K562 (cell line): ENCODE data around the gene SLC2A9. TPM values are rescaled to one million over a fixed set of nuclear protein-coding genes. Genes with fewer than 3 reads are reported as not detected.

Experiments
- BRF2 ChIP-seq: IDR thresholded peaks from 3 replicates; pipeline ENCODE4 v1.6.1; 2011; ENCODE audit warnings: borderline replicate concordance, mild to moderate bottlenecking; ENCODE audit not compliant: insufficient read length, insufficient read depth
- CEBPG ChIP-seq, 3 experiments: fragments of 200-800 bp in 1 of 3; sonication (Bioruptor generic) in 1 of 3; sonication (generic) in 1 of 3; formaldehyde crosslinking in 1 of 3; IDR thresholded peaks in 2 of 3; conservative IDR thresholded peaks in 1 of 3; 2 replicates each; pipeline versions ENCODE4 v1.6.1 to v1.8.0; 2016 to 2022; ENCODE audit warnings: missing compliant biosample characterization in 2 of 3, missing genetic modification characterization in 2 of 3, mild to moderate bottlenecking in 1 of 3, missing genetic modification reagents in 1 of 3
- CHCHD3 ChIP-seq: fragments of 250-450 bp; sonication (Bioruptor Pico); IDR thresholded peaks from 2 replicates; pipeline ENCODE4 v2.1.2; 2022; ENCODE audit warnings: mild to moderate bottlenecking
- CHD1 ChIP-seq: fragments of 200-600 bp; sonication (generic); IDR thresholded peaks from one replicate; pipeline ENCODE4 v1.6.1; 2012; ENCODE audit warnings: mild to moderate bottlenecking, moderate library complexity, low read length, inconsistent platforms
- CREB1 ChIP-seq, 2 experiments: sonication (generic) in 1 of 2; formaldehyde crosslinking in 1 of 2; IDR thresholded peaks; 2 replicates each; pipeline versions ENCODE4 v1.6.1 to v1.8.0; 2012 to 2022; ENCODE audit warnings: inconsistent platforms in 1 of 2, mild to moderate bottlenecking in 1 of 2, missing genetic modification reagents in 1 of 2, moderate library complexity in 1 of 2
- FOXJ3 ChIP-seq: sonication (generic); formaldehyde crosslinking; IDR thresholded peaks from 2 replicates; pipeline ENCODE4 v1.4.0; 2020; ENCODE audit warnings: mild to moderate bottlenecking, missing genetic modification reagents
- HDGF ChIP-seq: fragments of 450-650 bp; IDR thresholded peaks from 2 replicates; pipeline ENCODE4 v1.6.1; 2016
- HINFP ChIP-seq: fragments of 450-650 bp; conservative IDR thresholded peaks from 2 replicates; pipeline ENCODE4 v1.6.1; 2016; ENCODE audit warnings: missing genetic modification characterization, low read depth, mild to moderate bottlenecking, control low read depth, missing compliant biosample characterization
- HNRNPLL ChIP-seq: fragments of 200-400 bp; formaldehyde crosslinking; IDR thresholded peaks from 2 replicates; pipeline ENCODE4 v1.6.1; 2017; ENCODE audit warnings: low read length, low read depth, mild to moderate bottlenecking; ENCODE audit not compliant: poor library complexity, severe bottlenecking
- LEF1 ChIP-seq: fragments of 450-650 bp; IDR thresholded peaks from 2 replicates; pipeline ENCODE4 v1.6.1; 2016; ENCODE audit warnings: mild to moderate bottlenecking
- MAFG ChIP-seq: fragments of 450-650 bp; conservative IDR thresholded peaks from 2 replicates; pipeline ENCODE4 v1.6.1; 2016; ENCODE audit warnings: missing genetic modification characterization, missing compliant biosample characterization
- MAZ ChIP-seq, 2 experiments: fragments of 450-650 bp in 1 of 2; sonication (generic) in 1 of 2; formaldehyde crosslinking; IDR thresholded peaks in 1 of 2; conservative IDR thresholded peaks in 1 of 2; 2 replicates each; pipeline versions ENCODE4 v1.4.0 to v1.5.0; 2020; ENCODE audit warnings: mild to moderate bottlenecking in 1 of 2, missing genetic modification reagents in 1 of 2
- NR2C1 ChIP-seq, 2 experiments: fragments of 450-650 bp; IDR thresholded peaks; 2 replicates each; pipeline ENCODE4 v1.6.1; 2017; ENCODE audit warnings: mild to moderate bottlenecking in 2 of 2, antibody characterized with exemption in 1 of 2, inconsistent platforms in 1 of 2, missing compliant biosample characterization in 1 of 2, missing genetic modification characterization in 1 of 2
- RNF2 ChIP-seq: sonication (generic); IDR thresholded peaks from 2 replicates; pipeline ENCODE4 v1.6.1; 2016
- TEAD4 ChIP-seq, 2 experiments: sonication (generic) in 1 of 2; formaldehyde crosslinking in 1 of 2; IDR thresholded peaks; 2 replicates each; pipeline versions ENCODE4 v1.6.1 to v1.8.0; 2012 to 2022; ENCODE audit warnings: borderline replicate concordance in 1 of 2, inconsistent platforms in 1 of 2, low read length in 1 of 2, mild to moderate bottlenecking in 1 of 2, missing genetic modification reagents in 1 of 2
- ZBTB9 ChIP-seq: fragments of 450-650 bp; formaldehyde crosslinking; IDR thresholded peaks from 2 replicates; pipeline ENCODE4 v1.4.0; 2020; ENCODE audit warnings: mild to moderate bottlenecking, moderate library complexity
- ZNF212 ChIP-seq: fragments of 450-650 bp; formaldehyde crosslinking; IDR thresholded peaks from 2 replicates; pipeline ENCODE4 v1.4.0; 2020; ENCODE audit warnings: mild to moderate bottlenecking
- ZNF280B ChIP-seq: fragments of 250-450 bp; sonication (Bioruptor Pico); IDR thresholded peaks from 2 replicates; pipeline ENCODE4 v1.5.1; 2021; ENCODE audit warnings: mild to moderate bottlenecking
- ZNF384 ChIP-seq: IDR thresholded peaks from 2 replicates; pipeline ENCODE4 v1.6.1; 2012; ENCODE audit warnings: low read depth, low read length, improper control_type of control experiment
- ZNF584 ChIP-seq: fragments of 200-800 bp; sonication (Bioruptor generic); IDR thresholded peaks from 2 replicates; pipeline ENCODE4 v1.6.1; 2016; ENCODE audit warnings: low read depth, mild to moderate bottlenecking, missing genetic modification characterization, missing compliant biosample characterization
- ZNF766 ChIP-seq: fragments of 200-800 bp; sonication (Bioruptor generic); conservative IDR thresholded peaks from 2 replicates; pipeline ENCODE4 v1.6.1; 2016; ENCODE audit warnings: missing genetic modification characterization, missing compliant biosample characterization
- polyA plus RNA-seq, 8 experiments: library from polyadenylated mRNA; depleted of rRNA in 4 of 8; stranded (reverse) in 5 of 8; unstranded in 3 of 8; fragments of >200 nt; fragmentation: Nextera tagmentation in 2 of 8; fragmentation: Illumina TruSeq in 1 of 8; extraction: Ambion mirVana in 2 of 8; extraction: Trizol in 1 of 8; gene quantifications; 2 replicates each; pipeline versions ENCODE4 v1.2.1 to v1.2.3, GENCODE V29; 2011 to 2014; ENCODE audit warnings: inconsistent platforms in 1 of 8, missing spikeins in 1 of 8
- total RNA-seq, 7 experiments: library from RNA; depleted of rRNA in 6 of 7; stranded (reverse); fragments of >200 nt in 6 of 7; fragmentation: Illumina TruSeq in 2 of 7; extraction: Trizol in 2 of 7; gene quantifications; 2 replicates each; pipeline versions ENCODE4 v1.2.1 to v1.2.3, GENCODE V29; 2011 to 2021; ENCODE audit warnings: low replicate concordance in 1 of 7

Gene SLC2A9
- total and polyA plus RNA-seq, 9 of the 15 experiments (the other 6 are each of a cell fraction or from before 2014, with no cell fraction given), result 0.15 to 1.9 (median 0.76) TPM

- TF ChIP-seq HNRNPLL (no peak), CHD1 (no peak), FOXJ3 (no peak), HDGF (no peak), CEBPG (CRISPR knock-in tag; IDR thresholded peaks at IDR 0.05) (peak; percentile 84), CEBPG (tag; conservative IDR thresholded peaks at IDR 0.05 in 1 of 2, IDR thresholded peaks at IDR 0.05 in 1 of 2) (peak in 1 of 2 experiments; percentile 94; a peak in 2 of 4 replicates), TEAD4 (IDR thresholded peaks at IDR 0.05; ENCODE audit: low read length) (no peak), TEAD4 (CRISPR knock-in tag; IDR thresholded peaks at IDR 0.05; ENCODE audit: borderline replicate concordance) (no peak), NR2C1 (IDR thresholded peaks at IDR 0.05) (no peak), NR2C1 (tag; IDR thresholded peaks at IDR 0.05) (peak; percentile 43; the same call in 1 of the 2 replicates), ZNF384 (no peak), RNF2 (peak; percentile 63; the same call in 1 of the 2 replicates), BRF2 (no peak), CREB1 (IDR thresholded peaks at IDR 0.05) (no peak), CREB1 (CRISPR knock-in tag; IDR thresholded peaks at IDR 0.05) (no peak), LEF1 (peak; percentile 14; the same call in 1 of the 2 replicates), ZNF212 (CRISPR knock-in tag) (no peak), ZNF766 (CRISPR knock-in tag) (peak; percentile 76), ZBTB9 (CRISPR knock-in tag) (0 out of 2 replicates have a peak, but pooled peaks have one; percentile 39), HINFP (tag) (no peak), MAFG (tag) (no peak), MAZ (CRISPR knock-in tag; conservative IDR thresholded peaks at IDR 0.05 in 1 of 2, IDR thresholded peaks at IDR 0.05 in 1 of 2) (peak in 1 of 2 experiments; percentile 20; a peak in 1 of 4 replicates), ZNF584 (CRISPR knock-in tag) (peak; percentile 67; the same call in 1 of the 2 replicates), ZNF280B (CRISPR knock-in tag) (no peak), CHCHD3 (CRISPR knock-in tag) (no peak)
Measured at GRCh38 chr4:9925750-9926439, 95.4 kb downstream of the SLC2A9 start (continued).
